B cell (primary cell): ENCODE measurements around the gene PTPN1. TPM values are rescaled to one million over a fixed set of nuclear protein-coding genes. Genes with fewer than 3 reads are reported as not detected.

Experiments
- ATAC-seq: fragments of 200-7000 bp; cut with Tn5 transposase; one replicate; pipeline ENCODE4 v1.10.0; 2021; ENCODE audit warnings: low read depth, mild to moderate bottlenecking, moderate number of reproducible peaks, moderate library complexity
- CTCF ChIA-PET: fragments of 350-600 bp; sonication (Branson Sonifier 250); formaldehyde crosslinking; loops from one replicate; lab custom pipeline; 2021; ENCODE audit warnings: antibody characterized with exemption, inconsistent platforms; lab: Charles Lee
- POLR2A ChIA-PET: fragments of 350-600 bp; sonication (Branson Sonifier 250); formaldehyde crosslinking; loops from one replicate; lab custom pipeline; 2021; ENCODE audit warnings: antibody characterized with exemption; lab: Charles Lee
- DNase-seq: peaks from one replicate; pipeline ENCODE4 v3.0.0; 2013
- H2AFZ ChIP-seq: 2 replicates; pipeline ENCODE4 v1.6.1; 2012; ENCODE audit warnings: mild to moderate bottlenecking, low read depth, low read length; ENCODE audit not compliant: insufficient read depth, poor library complexity, severe bottlenecking
- H3K27ac ChIP-seq, 2 donors: 1 replicate in 1 of 2; 2 replicates in 1 of 2; pipeline ENCODE4 v1.5.1; 2012 to 2013; ENCODE audit warnings: low read length in 2 of 2, mild to moderate bottlenecking in 2 of 2, moderate library complexity in 1 of 2
- H3K27me3 ChIP-seq, 4 experiments: fragments of 200-600 bp in 1 of 4; sonication (generic) in 1 of 4; replicated peaks in 1 of 4; 1 replicate in 2 of 4; 2 replicates in 2 of 4; pipeline versions ENCODE4 v1.6.1 to v1.7.0; 2013 to 2016; ENCODE audit warnings: low read length in 3 of 4, mild to moderate bottlenecking in 2 of 4, mixed read lengths in 1 of 4, moderate library complexity in 1 of 4; ENCODE audit not compliant: insufficient read depth in 4 of 4, control insufficient read depth in 3 of 4; ENCODE audit errors: control extremely low read depth in 1 of 4
- H3K36me3 ChIP-seq, 2 experiments: replicated peaks in 1 of 2; 1 replicate in 1 of 2; 2 replicates in 1 of 2; pipeline versions ENCODE4 v1.6.1 to v1.7.1; 2013; ENCODE audit warnings: low read length in 1 of 2; ENCODE audit not compliant: insufficient read depth in 2 of 2, control insufficient read depth in 1 of 2; ENCODE audit errors: control extremely low read depth in 1 of 2, extremely low read depth in 1 of 2
- H3K4me1 ChIP-seq, 2 donors: fragments of 200-600 bp in 1 of 2; sonication (generic) in 1 of 2; 1 replicate in 1 of 2; 2 replicates in 1 of 2; pipeline versions ENCODE4 v1.5.1 to v1.6.1; 2013 to 2017; ENCODE audit warnings: low read length in 2 of 2; ENCODE audit not compliant: control insufficient read depth in 2 of 2, insufficient read depth in 2 of 2
- H3K4me2 ChIP-seq: replicated peaks from 2 replicates; pipeline ENCODE3; 2012; ENCODE audit warnings: mild to moderate bottlenecking, low read depth, low read length; ENCODE audit not compliant: poor library complexity, severe bottlenecking
- H3K4me3 ChIP-seq, 5 experiments: fragments of 200-600 bp in 1 of 5; sonication (generic) in 1 of 5; 1 replicate in 3 of 5; 2 replicates in 2 of 5; pipeline versions ENCODE4 v1.5.1 to v1.7.0; 2011 to 2016; ENCODE audit warnings: low read length in 4 of 5, mild to moderate bottlenecking in 4 of 5, low read depth in 2 of 5, control low read depth in 1 of 5, moderate library complexity in 1 of 5; ENCODE audit not compliant: insufficient read depth in 1 of 5; ENCODE audit errors: control extremely low read depth in 1 of 5, extremely low read depth in 1 of 5
- H3K79me2 ChIP-seq: fragments of 200-600 bp; sonication (generic); one replicate; pipeline ENCODE4 v1.6.0; 2016; ENCODE audit warnings: low read length; ENCODE audit not compliant: control insufficient read depth, insufficient read depth
- H3K9ac ChIP-seq: fragments of 200-600 bp; sonication (generic); 2 replicates; pipeline ENCODE4 v1.6.1; 2017; ENCODE audit warnings: mild to moderate bottlenecking, low read length, moderate library complexity
- H3K9me3 ChIP-seq, 3 donors: one replicate each; pipeline versions ENCODE4 v1.6.1 to v1.7.1; 2013; ENCODE audit warnings: low read length in 2 of 3; ENCODE audit not compliant: control insufficient read depth in 2 of 3, insufficient read depth in 1 of 3; ENCODE audit errors: control extremely low read depth in 1 of 3
- H4K20me1 ChIP-seq: 2 replicates; pipeline ENCODE4 v1.6.0; 2012; ENCODE audit warnings: mild to moderate bottlenecking, low read length; ENCODE audit not compliant: insufficient read depth, control insufficient read depth, poor library complexity, severe bottlenecking
- H3K27ac Mint-ChIP-seq: one replicate; pipeline ENCODE4 v1.8.0; 2021; ENCODE audit warnings: mixed read lengths
- H3K27me3 Mint-ChIP-seq: one replicate; pipeline ENCODE4 v1.8.0; 2021; ENCODE audit warnings: mixed read lengths
- H3K4me1 Mint-ChIP-seq: one replicate; pipeline ENCODE4 v1.8.0; 2021; ENCODE audit warnings: mixed read lengths
- H3K4me3 Mint-ChIP-seq: one replicate; pipeline ENCODE4 v1.8.0; 2021; ENCODE audit warnings: mixed read lengths
- H3K9me3 Mint-ChIP-seq: one replicate; pipeline ENCODE4 v1.8.0; 2022; ENCODE audit warnings: mixed read lengths; ENCODE audit not compliant: insufficient read depth
- EZH2 ChIP-seq: IDR thresholded peaks from 2 replicates; pipeline ENCODE4 v1.6.1; 2012; ENCODE audit warnings: borderline replicate concordance, low read depth, mild to moderate bottlenecking, moderate library complexity, low read length; ENCODE audit not compliant: insufficient read depth, poor library complexity, severe bottlenecking
- WGBS: methylation state at CpG from one replicate; pipeline ENCODE4 v1.1.5; 2013; ENCODE audit warnings: missing lambda C conversion rate; ENCODE audit not compliant: insufficient coverage; 5-methylcytosine and 5-hydroxymethylcytosine counted together
- intact Hi-C: fragments of 100-400 bp; cut with micrococcal nuclease; formaldehyde crosslinking; loops from one replicate; pipeline ENCODE4 v1.10.0; 2022
- polyA plus RNA-seq: library from polyadenylated mRNA; depleted of rRNA; stranded (reverse); fragments of >200 nt; gene quantifications from 2 replicates; pipeline ENCODE4 v1.2.3, GENCODE V29; 2012
- total RNA-seq, 2 donors: library from RNA; stranded (reverse); fragments of 120-200 nt in 1 of 2; gene quantifications; 1 replicate in 1 of 2; 2 replicates in 1 of 2; pipeline versions ENCODE4 v1.2.3 to v1.2.4, GENCODE V29; 2013 to 2022
- TF ChIP-seq, protein P1 (sequence below): fragments of 200-600 bp; IDR thresholded peaks from one replicate; pipeline ENCODE4 v1.8.0; 2022; ENCODE audit warnings: antibody characterized with exemption, mild to moderate bottlenecking

The PTPN1 gene
- total and polyA plus RNA-seq, 2 donors (not counting 1 experiment from before 2014, with no cell fraction given) = 77.4 to 134 TPM

DNA sequence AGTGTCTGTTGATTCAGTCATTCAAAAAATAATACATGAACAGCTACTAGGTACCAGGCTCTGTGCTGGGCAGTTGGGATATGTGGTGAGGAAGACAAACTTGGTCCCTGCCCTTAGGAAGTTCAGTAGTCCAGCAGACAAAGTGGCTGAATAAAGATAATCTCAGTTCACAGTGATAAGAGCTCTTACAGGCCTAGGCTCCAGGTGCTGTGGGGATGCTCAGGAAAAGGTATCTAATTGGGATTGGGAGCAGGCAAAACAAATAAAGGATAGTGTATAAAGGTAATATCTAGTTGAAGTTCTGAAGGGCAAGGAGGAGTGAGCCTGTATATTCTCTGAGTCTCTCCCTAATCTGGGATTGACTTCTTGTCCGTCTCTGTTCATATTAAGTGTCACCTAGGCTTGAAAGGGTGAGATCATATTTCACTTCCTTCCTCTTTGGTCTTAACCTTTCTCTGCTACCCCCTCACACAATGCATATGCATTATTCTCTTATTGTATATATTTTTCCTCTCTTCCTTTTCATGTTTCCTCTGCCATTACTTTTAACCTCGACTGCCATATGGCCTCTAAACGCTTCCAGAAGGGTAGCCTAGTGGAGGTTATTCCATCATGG, 13.5 kb downstream of the PTPN1 start:
- H3K4me1 ChIP-seq = peaks cover 94 to 95% of the 10 kb centered on the region in 2 donors
- WGBS = no CpG with 5 or more reads among the region's 3 CpGs
- H3K79me2 ChIP-seq = peaks cover 100% of the 10 kb centered on the region
- peak overlapping the region; percentile 54 for H3K4me3 Mint-ChIP-seq
- H3K4me1 Mint-ChIP-seq = peaks cover 51% of the 10 kb centered on the region
- H3K27me3 ChIP-seq = no peaks in the 10 kb centered on the region
- ChIA-PET CTCF (interaction anchor here (1.2 to 2.3 kb wide), 4 partner anchors 11 to 65 kb away, joined by 3 to 10 read pairs (median 8); no protein-coding TSS in a partner anchor), POLR2A (interaction anchor here (0.9 to 1.0 kb wide), 2 partner anchors 24 to 27 kb away, joined by 3 read pairs; no protein-coding TSS in a partner anchor)
- ATAC-seq (peak; percentile 37), DNase-seq (peak; percentile 46)
- H3K9me3 ChIP-seq = no peaks in the 10 kb centered on the region
- H3K27me3 Mint-ChIP-seq = no peaks in the 10 kb centered on the region
- no peak for TF ChIP-seq EZH2
- H3K27ac Mint-ChIP-seq = peak overlapping the region; percentile 88
- peak overlapping the region; percentile 33 for H3K9ac ChIP-seq
- peaks cover 4% of the 10 kb centered on the region for H4K20me1 ChIP-seq
- peak overlapping the region; percentile 53 for H3K4me2 ChIP-seq
- H3K27ac ChIP-seq = peak overlapping the region; percentile 53 to 95
- H2AFZ ChIP-seq = peak overlapping the region; percentile 42
- intact Hi-C loops = loop anchor here (1.0 to 2.0 kb wide), 2 partner anchors 13 kb away; partner anchors contain the start of gene PTPN1
- H3K9me3 Mint-ChIP-seq = no peaks in the 10 kb centered on the region
- H3K36me3 ChIP-seq = peaks cover 3 to 30% of the 10 kb centered on the region in 2 experiments
- peak overlapping the region in 4 of 5 experiments; percentile 9 to 26 (median 13) for H3K4me3 ChIP-seq

DNA sequence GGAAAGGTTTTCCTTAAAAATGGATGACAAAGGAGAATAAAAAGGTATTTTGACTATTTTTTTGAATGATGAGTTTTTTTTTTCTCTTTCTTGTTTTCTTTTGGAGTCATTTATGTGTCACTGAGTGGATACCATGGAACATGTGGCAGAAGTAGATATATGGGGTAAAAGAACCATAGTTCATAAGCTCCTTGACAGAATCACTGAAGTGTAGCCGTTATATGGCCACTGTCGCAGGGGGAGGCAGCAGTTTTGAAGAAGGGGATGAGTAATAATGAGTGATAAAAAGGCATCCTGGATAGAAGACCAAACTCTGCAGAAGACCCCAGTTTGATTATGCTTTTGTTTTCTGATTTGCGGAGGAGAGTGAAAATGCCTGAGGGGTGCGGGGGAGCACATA, 15.5 kb downstream of the PTPN1 start:
- Histone ChIP-seq H3K79me2 (peaks cover 100% of the 10 kb centered on the region), H3K36me3 (peaks cover 3 to 30% of the 10 kb centered on the region in 2 experiments), H2AFZ (no peak overlapping the region), H3K4me1 (peaks cover 87 to 94% of the 10 kb centered on the region in 2 donors), H4K20me1 (peaks cover 22% of the 10 kb centered on the region), H3K27me3 (no peaks in the 10 kb centered on the region), H3K9me3 (no peaks in the 10 kb centered on the region), H3K4me2 (peak overlapping the region; percentile 2), H3K4me3 (no peak overlapping the region), H3K9ac (no peak overlapping the region), H3K27ac (peak overlapping the region; percentile 0 to 69)
- 16% methylated on average over 2 of the region's 4 CpGs for WGBS
- Mint-ChIP-seq H3K4me3 (no peak overlapping the region), H3K9me3 (no peaks in the 10 kb centered on the region), H3K27ac (no peak overlapping the region), H3K4me1 (peaks cover 41% of the 10 kb centered on the region), H3K27me3 (no peaks in the 10 kb centered on the region)
- ChIA-PET CTCF (interaction anchor here (0.9 to 1.8 kb wide), 6 partner anchors 7 to 54 kb away, joined by 3 to 6 read pairs (median 4); no protein-coding TSS in a partner anchor), POLR2A (interaction anchor here (1.1 kb wide), 1 partner anchor 9 kb away, joined by 6 read pairs; no protein-coding TSS in a partner anchor)
- TF ChIP-seq EZH2 = no peak
- TF ChIP-seq, protein P1, sequence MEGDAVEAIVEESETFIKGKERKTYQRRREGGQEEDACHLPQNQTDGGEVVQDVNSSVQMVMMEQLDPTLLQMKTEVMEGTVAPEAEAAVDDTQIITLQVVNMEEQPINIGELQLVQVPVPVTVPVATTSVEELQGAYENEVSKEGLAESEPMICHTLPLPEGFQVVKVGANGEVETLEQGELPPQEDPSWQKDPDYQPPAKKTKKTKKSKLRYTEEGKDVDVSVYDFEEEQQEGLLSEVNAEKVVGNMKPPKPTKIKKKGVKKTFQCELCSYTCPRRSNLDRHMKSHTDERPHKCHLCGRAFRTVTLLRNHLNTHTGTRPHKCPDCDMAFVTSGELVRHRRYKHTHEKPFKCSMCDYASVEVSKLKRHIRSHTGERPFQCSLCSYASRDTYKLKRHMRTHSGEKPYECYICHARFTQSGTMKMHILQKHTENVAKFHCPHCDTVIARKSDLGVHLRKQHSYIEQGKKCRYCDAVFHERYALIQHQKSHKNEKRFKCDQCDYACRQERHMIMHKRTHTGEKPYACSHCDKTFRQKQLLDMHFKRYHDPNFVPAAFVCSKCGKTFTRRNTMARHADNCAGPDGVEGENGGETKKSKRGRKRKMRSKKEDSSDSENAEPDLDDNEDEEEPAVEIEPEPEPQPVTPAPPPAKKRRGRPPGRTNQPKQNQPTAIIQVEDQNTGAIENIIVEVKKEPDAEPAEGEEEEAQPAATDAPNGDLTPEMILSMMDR = no peak
- no peak for ATAC-seq
- no peak for DNase-seq
- intact Hi-C loops = loop anchor here (2.0 kb wide), 1 partner anchor 15 kb away; the partner anchor contains the start of gene PTPN1
